Activated B cell treated with CpG ODN at 0.5 μM for 24 hours (primary cell): ENCODE data around the gene ERAP2. TPM values are rescaled to one million over a fixed set of nuclear protein-coding genes. Genes with fewer than 3 reads are reported as not detected.

Experiments
- ATAC-seq: fragments of 200-7000 bp; cut with Tn5 transposase; one replicate; pipeline ENCODE4 v1.10.0; 2021; ENCODE audit warnings: low read depth, mild to moderate bottlenecking, moderate library complexity
- CTCF ChIA-PET: fragments of 350-600 bp; sonication (Branson Sonifier 250); formaldehyde crosslinking; loops from one replicate; lab custom pipeline; 2021; ENCODE audit warnings: antibody characterized with exemption; lab: Charles Lee
- POLR2A ChIA-PET: fragments of 350-600 bp; sonication (Branson Sonifier 250); formaldehyde crosslinking; loops from one replicate; lab custom pipeline; 2021; ENCODE audit warnings: antibody characterized with exemption; lab: Charles Lee
- DNase-seq: peaks from one replicate; pipeline ENCODE4 v3.0.0; 2022
- H3K27ac Mint-ChIP-seq: one replicate; pipeline ENCODE4 v1.8.0; 2020; ENCODE audit warnings: mixed read lengths
- H3K27me3 Mint-ChIP-seq: one replicate; pipeline ENCODE4 v1.8.0; 2021; ENCODE audit warnings: mixed read lengths
- H3K36me3 Mint-ChIP-seq: one replicate; pipeline ENCODE4 v1.8.0; 2021; ENCODE audit warnings: low read depth, mixed read lengths
- H3K4me1 Mint-ChIP-seq: one replicate; pipeline ENCODE4 v1.8.0; 2021; ENCODE audit warnings: mixed read lengths
- H3K4me3 Mint-ChIP-seq: one replicate; pipeline ENCODE4 v1.8.0; 2020; ENCODE audit warnings: mild to moderate bottlenecking, mixed read lengths
- H3K9me3 Mint-ChIP-seq: one replicate; pipeline ENCODE4 v1.8.0; 2020; ENCODE audit warnings: mixed read lengths
- intact Hi-C: fragments of 100-400 bp; cut with micrococcal nuclease; formaldehyde crosslinking; loops from one replicate; pipeline ENCODE4 v1.15.1; 2024
- total RNA-seq: library from RNA; stranded (reverse); gene quantifications from 2 replicates; pipeline ENCODE4 v1.2.3, GENCODE V29; 2022
- TF ChIP-seq, protein P1 (sequence below): fragments of 200-600 bp; IDR thresholded peaks from one replicate; pipeline ENCODE4 v1.8.0; 2022; ENCODE audit warnings: antibody characterized with exemption, mild to moderate bottlenecking

Gene ERAP2
- total RNA-seq, 1 donor from 2014 or later = 80.9 TPM

GRCh38 chr5:96934708-96935558 is 58.6 kb downstream of the ERAP2 start:
- peak overlapping the region; percentile 98 for H3K4me3 Mint-ChIP-seq
- ChIA-PET POLR2A (interaction anchor here (1.1 to 4.6 kb wide), 11 partner anchors 17 to 273 kb away, joined by 3 to 94 read pairs (median 11); partner anchors contain the start of genes CAST, ERAP1 and ERAP2), CTCF (interaction anchor here (1.0 to 5.1 kb wide), 2 partner anchors 63 to 65 kb away, joined by 3 to 35 read pairs; no protein-coding TSS in a partner anchor)
- H3K9me3 Mint-ChIP-seq = no peaks in the 10 kb centered on the region
- DNase-seq (peak; percentile 97), ATAC-seq (peak; percentile 69)
- no peaks in the 10 kb centered on the region for H3K27me3 Mint-ChIP-seq
- peaks cover 33% of the 10 kb centered on the region for H3K36me3 Mint-ChIP-seq
- TF ChIP-seq, protein P1, sequence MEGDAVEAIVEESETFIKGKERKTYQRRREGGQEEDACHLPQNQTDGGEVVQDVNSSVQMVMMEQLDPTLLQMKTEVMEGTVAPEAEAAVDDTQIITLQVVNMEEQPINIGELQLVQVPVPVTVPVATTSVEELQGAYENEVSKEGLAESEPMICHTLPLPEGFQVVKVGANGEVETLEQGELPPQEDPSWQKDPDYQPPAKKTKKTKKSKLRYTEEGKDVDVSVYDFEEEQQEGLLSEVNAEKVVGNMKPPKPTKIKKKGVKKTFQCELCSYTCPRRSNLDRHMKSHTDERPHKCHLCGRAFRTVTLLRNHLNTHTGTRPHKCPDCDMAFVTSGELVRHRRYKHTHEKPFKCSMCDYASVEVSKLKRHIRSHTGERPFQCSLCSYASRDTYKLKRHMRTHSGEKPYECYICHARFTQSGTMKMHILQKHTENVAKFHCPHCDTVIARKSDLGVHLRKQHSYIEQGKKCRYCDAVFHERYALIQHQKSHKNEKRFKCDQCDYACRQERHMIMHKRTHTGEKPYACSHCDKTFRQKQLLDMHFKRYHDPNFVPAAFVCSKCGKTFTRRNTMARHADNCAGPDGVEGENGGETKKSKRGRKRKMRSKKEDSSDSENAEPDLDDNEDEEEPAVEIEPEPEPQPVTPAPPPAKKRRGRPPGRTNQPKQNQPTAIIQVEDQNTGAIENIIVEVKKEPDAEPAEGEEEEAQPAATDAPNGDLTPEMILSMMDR = no peak
- intact Hi-C loops = loop anchor here (1.0 to 2.0 kb wide), 15 partner anchors 9 to 1994 kb away; partner anchors contain the start of genes CAST, CHD1, ELL2 and GLRX
- peak overlapping the region; percentile 98 for H3K27ac Mint-ChIP-seq
- peaks cover 78% of the 10 kb centered on the region for H3K4me1 Mint-ChIP-seq

DNA sequence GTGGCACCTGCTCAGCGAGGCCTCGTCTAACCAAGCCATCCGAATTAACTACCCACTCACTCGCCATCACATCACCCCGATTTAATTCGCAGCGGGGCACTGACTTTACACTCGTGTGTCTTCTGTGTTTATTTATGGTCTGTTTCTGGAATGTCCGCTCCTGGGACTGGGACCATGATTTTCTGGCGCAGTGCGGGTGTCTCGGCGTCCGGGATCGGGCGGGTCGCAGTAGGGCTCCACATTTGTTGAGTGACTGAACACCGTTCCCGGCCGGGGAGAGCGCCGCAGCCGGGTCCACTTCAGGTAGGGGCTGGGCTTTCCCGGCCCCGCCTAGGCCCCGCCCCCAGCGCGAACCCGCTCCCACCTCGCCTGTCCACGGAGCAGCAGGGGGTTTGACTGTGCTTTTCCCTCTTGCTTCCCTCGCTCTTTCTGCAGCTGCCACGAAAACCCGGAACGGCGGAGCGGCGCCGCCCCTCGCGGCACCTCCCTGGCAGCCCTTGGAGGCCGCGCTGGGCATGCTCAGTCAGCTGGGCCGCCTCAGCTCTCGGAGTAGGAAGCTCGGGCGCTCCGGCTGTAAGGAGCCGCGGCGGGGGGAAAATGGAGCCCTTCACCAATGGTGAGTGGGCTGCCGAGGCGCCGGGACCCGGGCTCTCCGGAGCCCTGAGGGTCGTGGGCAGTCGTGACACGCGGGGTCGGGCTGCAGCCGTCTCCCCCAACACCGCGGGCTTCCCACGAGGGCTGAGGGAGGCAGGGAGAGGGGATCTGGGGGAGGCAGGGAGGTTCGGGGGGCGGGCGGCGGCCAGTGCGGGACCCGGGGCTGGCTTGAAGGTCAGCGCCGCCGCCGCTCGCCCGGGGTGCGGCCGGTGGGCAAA is 59.5 kb downstream of the ERAP2 start, which contains the start of gene LNPEP:
Gene LNPEP, plus strand, starts transcription at position 522 of the 872 bp plus-strand sequence. Its CDS starts 76 bp downstream, at position 598.
- peak; percentile 89 for DNase-seq

DNA sequence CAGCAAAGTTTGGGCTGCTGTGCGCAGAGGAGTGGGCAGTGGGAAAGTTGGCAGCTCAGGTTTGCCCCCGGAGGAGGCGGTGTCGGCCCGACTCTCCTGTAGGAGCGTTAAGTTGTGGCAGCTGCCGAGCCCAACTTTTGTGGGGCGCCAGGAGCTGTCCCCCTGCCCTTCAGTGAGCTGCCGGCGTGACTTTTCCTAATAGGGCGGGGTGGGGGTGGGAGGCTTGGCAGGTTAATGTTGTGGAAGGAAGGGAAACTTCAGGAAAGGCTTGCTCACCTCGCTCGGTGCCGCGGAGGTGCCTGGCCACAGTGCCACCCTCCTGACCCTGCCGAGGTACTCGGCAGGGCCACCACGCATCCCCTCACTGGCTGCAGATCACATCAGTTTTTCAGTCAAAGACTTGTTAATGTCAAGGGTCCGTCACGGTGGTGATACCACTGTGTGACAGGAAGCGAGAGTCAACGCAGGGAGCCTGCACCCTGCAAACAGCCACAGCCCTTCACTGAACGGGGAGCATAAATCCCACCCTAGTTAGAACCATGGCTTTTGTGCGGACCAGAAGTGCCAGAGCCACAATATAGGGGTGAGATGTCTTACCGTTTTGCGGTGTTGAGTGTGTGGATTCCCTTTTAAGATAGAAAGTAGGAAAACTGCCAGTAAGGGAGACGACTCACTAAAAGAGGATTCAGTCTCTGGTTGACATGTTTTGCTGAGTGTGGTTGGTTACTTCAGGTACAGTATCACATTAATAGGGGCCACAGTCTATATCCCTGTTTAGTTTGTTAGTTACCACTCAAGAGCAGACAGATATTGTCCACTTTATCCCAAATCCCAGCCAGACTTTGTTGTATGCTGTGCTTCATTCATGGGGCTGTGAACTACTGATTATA is 60.4 kb downstream of the ERAP2 start:
- TF ChIP-seq, protein P1 = no peak
- Mint-ChIP-seq H3K27ac (peak overlapping the region; percentile 98), H3K9me3 (no peaks in the 10 kb centered on the region), H3K36me3 (peaks cover 41% of the 10 kb centered on the region), H3K4me3 (peak overlapping the region; percentile 98), H3K27me3 (no peaks in the 10 kb centered on the region), H3K4me1 (peaks cover 76% of the 10 kb centered on the region)
- CTCF ChIA-PET = interaction anchor here (0.9 to 5.1 kb wide), 10 partner anchors 21 to 225 kb away, joined by 3 to 35 read pairs (median 4); no protein-coding TSS in a partner anchor
- peak; percentile 41 for DNase-seq
- peak; percentile 19 for ATAC-seq
- intact Hi-C loops = loop anchor here (1.0 to 2.0 kb wide), 4 partner anchors 10 to 1382 kb away; partner anchors contain the start of genes ARSK and SKIC3
- POLR2A ChIA-PET = interaction anchor here (0.6 to 4.6 kb wide), 37 partner anchors 8 to 1993 kb away, joined by 3 to 94 read pairs (median 4); partner anchors contain the start of genes CAST, ERAP1, ERAP2 and LIX1

More for the DNA sequence above, 59.5 kb downstream of the ERAP2 start, which contains the start of gene LNPEP:
- TF ChIP-seq, protein P1 = no peak
- ATAC-seq = peak; percentile 52
- H3K27me3 Mint-ChIP-seq = no peaks in the 10 kb centered on the region
- ChIA-PET POLR2A (interaction anchor here (0.5 to 4.6 kb wide), 37 partner anchors 9 to 1994 kb away, joined by 3 to 94 read pairs (median 4); partner anchors contain the start of genes CAST, ERAP1, ERAP2 and LIX1), CTCF (interaction anchor here (0.7 to 5.1 kb wide), 10 partner anchors 13 to 226 kb away, joined by 3 to 35 read pairs (median 4); no protein-coding TSS in a partner anchor)
- intact Hi-C loops = loop anchor here (1.0 to 2.0 kb wide), 19 partner anchors 9 to 1993 kb away; partner anchors contain the start of genes ARSK, CAST, CHD1 and ELL2
- peaks cover 77% of the 10 kb centered on the region for H3K4me1 Mint-ChIP-seq
- no peaks in the 10 kb centered on the region for H3K9me3 Mint-ChIP-seq
- peak within 1 kb of the TSS; percentile 98 for H3K4me3 Mint-ChIP-seq
- peaks cover 38% of the 10 kb centered on the region for H3K36me3 Mint-ChIP-seq
- peak within 1 kb of the TSS; percentile 98 for H3K27ac Mint-ChIP-seq

GRCh38 chr5:96940586-96940985 is 64.3 kb downstream of the ERAP2 start:
- ChIA-PET POLR2A (interaction anchor here (0.7 kb wide), 1 partner anchor 47 kb away, joined by 7 read pairs; no protein-coding TSS in a partner anchor), CTCF (interaction anchor here (5.1 kb wide), 1 partner anchor 71 kb away, joined by 35 read pairs; no protein-coding TSS in a partner anchor)
- Mint-ChIP-seq H3K9me3 (no peaks in the 10 kb centered on the region), H3K27ac (peak overlapping the region; percentile 46), H3K36me3 (peaks cover 41% of the 10 kb centered on the region), H3K4me3 (no peak overlapping the region), H3K4me1 (peaks cover 67% of the 10 kb centered on the region), H3K27me3 (no peaks in the 10 kb centered on the region)
- no peak for DNase-seq
- ATAC-seq = no peak
- TF ChIP-seq, protein P1 = no peak
- intact Hi-C loops = no loop called here
